Fibroblast of skin of right quadriceps (primary cell): ENCODE data around the gene SERAC1.

ENCODE experiments used
- DNase-seq: peaks from one replicate; pipeline ENCODE4 v3.0.0-alpha.2; 2013

The SERAC1 gene

GRCh38 chr6:158118886-158119285, 49.2 kb downstream of the SERAC1 start:
- DNase-seq: no peak

GRCh38 chr6:158115508-158115907, 52.6 kb downstream of the SERAC1 start:
- no peak for DNase-seq

GRCh38 chr6:158115102-158115501, 53.0 kb downstream of the SERAC1 start:
- no peak for DNase-seq

- DNase-seq: no peak
Observed at GRCh38 chr6:158113802-158114201, 54.3 kb downstream of the SERAC1 start.

GRCh38 chr6:158111987-158112386, 56.1 kb downstream of the SERAC1 start:
- no peak for DNase-seq

GRCh38 chr6:158110986-158111385, 57.1 kb downstream of the SERAC1 start:
- DNase-seq: no peak

GRCh38 chr6:158109748-158110147, 58.3 kb downstream of the SERAC1 start:
- peak; percentile 17 for DNase-seq

GRCh38 chr6:158104696-158105095, 63.4 kb downstream of the SERAC1 start:
- DNase-seq: no peak

GRCh38 chr6:158103228-158103627, 64.8 kb downstream of the SERAC1 start:
- no peak for DNase-seq

- no peak for DNase-seq
Observed at GRCh38 chr6:158095671-158096070, 72.4 kb downstream of the SERAC1 start.

- no peak for DNase-seq
Observed at GRCh38 chr6:158095031-158095430, 73.0 kb downstream of the SERAC1 start.

GRCh38 chr6:158092806-158093205, 75.3 kb downstream of the SERAC1 start:
- no peak for DNase-seq

GRCh38 chr6:158087224-158087867, 80.7 kb downstream of the SERAC1 start:
- DNase-seq: no peak

GRCh38 chr6:158086504-158087223, 81.4 kb downstream of the SERAC1 start:
- DNase-seq: peak; percentile 58

- no peak for DNase-seq
Observed at GRCh38 chr6:158086054-158086503, 82.0 kb downstream of the SERAC1 start.

- no peak for DNase-seq
Observed at GRCh38 chr6:158085261-158086053, 82.6 kb downstream of the SERAC1 start.

GRCh38 chr6:158083455-158084325, 84.4 kb downstream of the SERAC1 start:
- DNase-seq: no peak

GRCh38 chr6:158081657-158081935, 86.5 kb downstream of the SERAC1 start:
- no peak for DNase-seq

GRCh38 chr6:158080849-158081656, 87.0 kb downstream of the SERAC1 start:
- no peak for DNase-seq

- no peak for DNase-seq
Observed at GRCh38 chr6:158078320-158078719, 89.7 kb downstream of the SERAC1 start.

GRCh38 chr6:158077676-158078075, 90.4 kb downstream of the SERAC1 start:
- DNase-seq: no peak

GRCh38 chr6:158076548-158076947, 91.5 kb downstream of the SERAC1 start:
- DNase-seq: no peak
